Measurements from ENCODE around the gene SLC35C1. TPM values are rescaled to one million over a fixed set of nuclear protein-coding genes. Genes with fewer than 3 reads are reported as not detected.

The SLC35C1 gene
- total and polyA plus RNA-seq, 2 of the 8 experiments (the other 6 are each of a cell fraction or from before 2014, with no cell fraction given) = 4.6 to 10.6 TPM

DNA sequence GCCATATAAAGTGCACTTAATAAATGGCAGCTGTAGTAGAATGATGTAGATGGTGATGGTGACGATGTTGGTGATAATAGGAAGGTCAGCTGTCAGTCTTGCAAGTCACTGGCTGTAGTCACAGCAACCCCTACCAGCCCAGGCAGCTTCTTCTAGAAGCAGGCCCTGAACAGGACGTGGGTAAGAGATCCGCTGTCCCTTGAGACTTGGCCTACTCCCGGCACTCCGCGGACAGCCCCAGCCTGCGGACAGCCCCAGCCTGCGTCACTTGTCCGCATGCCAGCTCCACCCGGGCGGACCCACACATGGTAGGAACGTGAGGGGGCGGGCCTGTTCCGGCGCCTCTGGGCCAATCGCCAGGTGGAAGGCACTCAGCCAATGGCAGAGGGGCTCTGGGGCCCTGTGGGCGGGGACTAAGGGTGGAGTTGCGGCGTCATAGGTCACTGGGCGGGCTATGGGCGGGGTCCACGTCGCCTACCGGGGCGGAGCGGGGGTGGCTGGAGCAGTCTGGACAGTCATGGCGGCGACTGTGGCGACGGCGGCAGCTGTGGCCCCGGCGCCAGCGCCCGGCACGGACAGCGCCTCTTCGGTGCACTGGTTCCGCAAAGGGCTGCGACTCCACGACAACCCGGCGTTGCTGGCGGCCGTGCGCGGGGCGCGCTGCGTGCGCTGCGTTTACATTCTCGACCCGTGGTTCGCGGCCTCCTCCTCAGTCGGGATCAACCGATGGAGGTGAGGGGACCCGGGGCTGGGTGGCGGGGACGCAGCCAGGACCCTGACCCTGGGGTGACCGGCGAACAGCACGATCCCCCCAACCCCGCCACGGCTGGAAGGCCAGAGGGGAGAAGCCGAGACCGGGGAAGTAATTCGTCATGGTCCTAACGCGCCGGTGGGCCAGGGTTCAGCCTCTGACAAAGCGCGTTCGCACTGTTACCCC, 42.3 kb downstream of the SLC35C1 start, which contains the start of gene CRY2 (continued):
- TF ChIP-seq SIN3A (conservative IDR thresholded peaks at IDR 0.05 in 1 of 2, IDR thresholded peaks at IDR 0.05 in 1 of 2; ENCODE audit: low read depth in 1 of 2, low read length in 2 of 2) (peak; percentile 35 to 85; a peak in 2 of 4 replicates), SUZ12 (IDR thresholded peaks at IDR 0.05; ENCODE audit: low read length) (no peak), EZH2 (IDR thresholded peaks at IDR 0.05; ENCODE audit: low read depth, low read length, severe bottlenecking) (no peak), BCL11A (IDR thresholded peaks at IDR 0.05; ENCODE audit: low read depth in 2 of 2, low read length in 2 of 2) (no peak), CBX8 (IDR thresholded peaks at IDR 0.05; ENCODE audit: borderline replicate concordance, low read depth, low read length) (no peak), GABPA (IDR thresholded peaks at IDR 0.05; ENCODE audit: borderline replicate concordance, insufficient read depth, low read length) (no peak), CHD2 (IDR thresholded peaks at IDR 0.05; ENCODE audit: low read length) (no peak), BACH1 (IDR thresholded peaks at IDR 0.05; ENCODE audit: low read length) (no peak), FOSL1 (IDR thresholded peaks at IDR 0.05; ENCODE audit: insufficient read depth, low read depth, low read length) (no peak), SIX5 (IDR thresholded peaks at IDR 0.05; ENCODE audit: low read depth, low read length) (no peak), SP4 (IDR thresholded peaks at IDR 0.05; ENCODE audit: low read length) (peak; percentile 91), POLR2A (IDR thresholded peaks at IDR 0.05; ENCODE audit: control extremely low read depth in 1 of 2, low read depth in 2 of 2, low read length in 2 of 2) (peak in 1 of 2 experiments; percentile 86; a peak in 2 of 3 replicates), CBX5 (IDR thresholded peaks at IDR 0.05; ENCODE audit: low read depth, low read length) (no peak), TAF1 (IDR thresholded peaks at IDR 0.05; ENCODE audit: low read depth, low read length) (peak; percentile 97), PHF8 (conservative IDR thresholded peaks at IDR 0.05; ENCODE audit: low read depth, low read length) (peak; percentile 86), TAF7 (optimal IDR thresholded peaks at IDR 0.05; ENCODE audit: borderline replicate concordance, low read depth, low read length) (peak; percentile 91), SRF (IDR thresholded peaks at IDR 0.05; ENCODE audit: low read depth, low read length) (no peak), HDAC6 (IDR thresholded peaks at IDR 0.05; ENCODE audit: low read depth, low read length) (no peak), GTF2F1 (IDR thresholded peaks at IDR 0.05; ENCODE audit: borderline replicate concordance, low read depth, low read length) (0 out of 2 replicates have a peak, but pooled peaks have one; percentile 38)
- TF ChIP-seq, protein P1, sequence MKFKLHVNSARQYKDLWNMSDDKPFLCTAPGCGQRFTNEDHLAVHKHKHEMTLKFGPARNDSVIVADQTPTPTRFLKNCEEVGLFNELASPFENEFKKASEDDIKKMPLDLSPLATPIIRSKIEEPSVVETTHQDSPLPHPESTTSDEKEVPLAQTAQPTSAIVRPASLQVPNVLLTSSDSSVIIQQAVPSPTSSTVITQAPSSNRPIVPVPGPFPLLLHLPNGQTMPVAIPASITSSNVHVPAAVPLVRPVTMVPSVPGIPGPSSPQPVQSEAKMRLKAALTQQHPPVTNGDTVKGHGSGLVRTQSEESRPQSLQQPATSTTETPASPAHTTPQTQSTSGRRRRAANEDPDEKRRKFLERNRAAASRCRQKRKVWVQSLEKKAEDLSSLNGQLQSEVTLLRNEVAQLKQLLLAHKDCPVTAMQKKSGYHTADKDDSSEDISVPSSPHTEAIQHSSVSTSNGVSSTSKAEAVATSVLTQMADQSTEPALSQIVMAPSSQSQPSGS (IDR thresholded peaks at IDR 0.05; ENCODE audit: low read length) = 0 out of 2 replicates have a peak, but pooled peaks have one; percentile 41
- TF ChIP-seq, protein P2, sequence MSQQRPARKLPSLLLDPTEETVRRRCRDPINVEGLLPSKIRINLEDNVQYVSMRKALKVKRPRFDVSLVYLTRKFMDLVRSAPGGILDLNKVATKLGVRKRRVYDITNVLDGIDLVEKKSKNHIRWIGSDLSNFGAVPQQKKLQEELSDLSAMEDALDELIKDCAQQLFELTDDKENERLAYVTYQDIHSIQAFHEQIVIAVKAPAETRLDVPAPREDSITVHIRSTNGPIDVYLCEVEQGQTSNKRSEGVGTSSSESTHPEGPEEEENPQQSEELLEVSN (IDR thresholded peaks at IDR 0.05) = peak; percentile 32; the same call in 1 of the 2 replicates

All from H1 (cell line).